Femur (tissue), 1 donor: ENCODE results near the gene PAXX.

Source experiments
- DNase-seq: peaks from one replicate; pipeline ENCODE4 v3.0.0-alpha.2; 2017

Gene PAXX

GRCh38 chr9:136953771-136954269 is 38.4 kb upstream of the PAXX start:
- peak; percentile 17 for DNase-seq

- peak; percentile 16 for DNase-seq
Measured at GRCh38 chr9:136954270-136955083, 37.7 kb upstream of the PAXX start.

DNA sequence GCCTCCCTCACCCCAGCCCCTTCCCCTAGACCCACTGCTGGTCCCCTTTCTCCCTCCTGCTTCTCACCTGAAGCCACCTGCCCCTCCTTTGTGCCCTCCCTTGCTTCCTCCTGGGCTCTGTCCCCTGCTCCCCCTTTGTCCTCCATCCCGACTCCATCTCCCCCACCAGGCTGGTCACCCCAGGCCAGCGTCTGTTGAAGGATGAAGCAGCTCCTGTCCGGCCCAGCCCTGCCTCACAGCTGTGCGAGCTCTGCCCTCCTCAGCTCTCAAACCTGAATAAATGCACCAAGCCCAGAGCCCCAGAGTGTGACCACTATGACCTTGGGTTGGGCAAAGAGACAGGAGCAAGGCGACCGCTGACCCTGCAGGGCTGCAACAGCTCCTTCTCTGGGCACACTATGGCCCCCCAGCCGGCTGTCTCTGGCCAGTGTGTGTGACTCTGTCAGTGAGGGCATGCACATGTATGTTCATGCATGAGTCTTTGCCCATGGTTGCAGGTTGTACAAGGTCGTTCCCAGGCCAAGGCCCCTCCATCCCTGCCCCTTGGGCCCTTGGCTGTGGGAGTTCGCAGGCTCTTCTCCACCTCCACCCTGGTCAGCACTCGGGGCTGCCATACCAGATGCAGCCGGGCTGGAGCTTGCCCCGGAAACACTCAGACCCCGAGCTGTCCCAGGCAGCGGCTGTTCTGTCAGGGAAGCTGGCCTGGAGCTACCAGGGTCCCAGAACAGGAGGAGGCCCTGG is 36.9 kb upstream of the PAXX start:
- no peak for DNase-seq

DNA sequence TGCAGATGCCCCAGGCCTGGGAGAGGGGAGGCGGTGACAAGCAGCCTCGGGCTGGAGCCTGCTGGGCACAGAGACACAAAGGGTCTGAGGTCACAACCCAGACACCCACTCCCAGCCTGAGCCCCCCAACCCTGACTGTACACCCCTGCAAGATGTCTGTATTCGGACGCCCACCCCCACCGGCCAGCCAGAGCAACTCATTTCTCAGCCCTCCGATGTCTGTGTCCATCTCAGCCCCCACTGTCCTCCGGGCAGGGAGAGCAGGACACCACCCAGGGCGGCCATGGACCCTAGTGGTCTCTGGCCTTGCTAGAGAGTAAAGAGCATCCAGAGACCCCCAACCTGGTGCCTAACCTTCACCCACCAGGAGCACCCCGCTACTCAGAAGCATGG is 36.3 kb upstream of the PAXX start:
- DNase-seq = no peak

DNA sequence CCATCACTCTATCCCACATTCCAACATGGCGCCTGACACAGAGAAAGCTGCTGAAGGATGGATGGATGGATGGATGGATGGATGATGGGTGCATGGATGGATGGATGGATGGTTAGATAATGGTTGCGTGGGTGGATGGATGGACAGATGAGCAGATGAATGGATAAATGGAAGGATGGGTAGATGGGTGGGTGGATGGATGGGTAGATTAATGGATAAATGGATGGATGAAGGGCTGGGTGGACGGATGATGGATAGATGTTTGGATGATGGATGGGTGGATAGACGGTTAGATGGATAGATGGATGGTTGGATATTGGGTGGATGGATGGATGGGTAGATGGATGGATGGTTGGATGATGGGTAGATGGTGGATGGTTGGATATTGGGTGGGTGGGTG is 35.6 kb upstream of the PAXX start:
- no peak for DNase-seq

DNA sequence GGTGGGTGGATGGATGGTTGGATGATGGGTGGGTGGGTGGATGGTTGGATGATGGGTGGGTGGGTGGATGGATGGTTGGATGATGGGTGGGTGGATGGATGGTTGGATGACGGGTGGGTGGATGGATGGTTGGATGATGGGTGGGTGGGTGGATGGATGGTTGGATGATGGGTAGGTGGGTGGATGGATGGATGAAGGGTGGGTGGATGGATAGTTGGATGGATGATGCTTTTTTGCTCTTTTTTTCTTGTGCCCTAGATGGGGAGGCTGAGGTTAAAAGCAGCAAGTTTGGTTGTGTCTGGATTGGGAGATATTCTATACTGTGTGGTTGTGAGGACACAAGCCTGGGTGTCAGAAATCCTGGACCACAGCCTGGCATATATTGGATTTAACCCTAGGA is 34.8 kb upstream of the PAXX start:
- DNase-seq = no peak

DNA sequence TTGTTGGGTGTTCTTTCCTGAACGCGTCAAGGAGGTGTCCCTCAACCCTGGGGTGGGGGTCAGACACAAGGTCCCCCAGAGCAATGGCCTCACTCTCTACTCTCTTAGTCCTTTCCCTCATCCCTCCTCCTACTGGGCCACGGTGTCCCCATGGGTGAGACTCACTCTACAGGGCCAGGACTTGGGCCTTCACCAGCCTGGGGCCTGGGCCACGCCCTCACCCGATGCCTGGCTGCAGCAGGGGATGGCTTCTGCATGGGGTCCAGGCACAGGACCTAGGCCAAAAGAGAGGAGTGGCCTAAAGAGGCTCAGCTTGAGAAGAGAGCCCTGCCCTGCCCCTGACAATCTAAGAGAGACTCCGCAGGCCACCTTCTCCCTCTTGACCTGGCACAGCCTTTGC is 34.3 kb upstream of the PAXX start:
- DNase-seq = no peak

- DNase-seq = no peak
Measured at GRCh38 chr9:136958473-136958872, 33.7 kb upstream of the PAXX start.

- DNase-seq = no peak
Measured at GRCh38 chr9:136958898-136959850, 33.0 kb upstream of the PAXX start.

- DNase-seq = no peak
Measured at GRCh38 chr9:136960212-136960937, 31.8 kb upstream of the PAXX start.

DNA sequence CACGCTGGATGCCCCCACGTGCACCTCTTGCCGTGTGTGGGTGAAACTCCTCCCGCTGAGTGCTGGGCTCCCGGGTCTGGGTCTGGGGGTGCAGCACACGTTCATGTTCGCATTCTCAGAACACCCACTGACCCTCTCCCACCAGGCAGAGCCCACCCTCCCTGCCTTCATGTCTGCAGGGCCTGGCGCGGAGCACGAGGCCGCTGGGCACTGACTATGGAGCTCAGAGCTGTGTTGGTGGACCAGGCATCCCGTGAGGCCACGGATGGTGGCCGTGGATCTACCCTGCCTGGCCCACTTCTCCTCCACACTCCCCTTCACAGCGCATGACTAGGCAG is 31.3 kb upstream of the PAXX start:
- DNase-seq = no peak

DNA sequence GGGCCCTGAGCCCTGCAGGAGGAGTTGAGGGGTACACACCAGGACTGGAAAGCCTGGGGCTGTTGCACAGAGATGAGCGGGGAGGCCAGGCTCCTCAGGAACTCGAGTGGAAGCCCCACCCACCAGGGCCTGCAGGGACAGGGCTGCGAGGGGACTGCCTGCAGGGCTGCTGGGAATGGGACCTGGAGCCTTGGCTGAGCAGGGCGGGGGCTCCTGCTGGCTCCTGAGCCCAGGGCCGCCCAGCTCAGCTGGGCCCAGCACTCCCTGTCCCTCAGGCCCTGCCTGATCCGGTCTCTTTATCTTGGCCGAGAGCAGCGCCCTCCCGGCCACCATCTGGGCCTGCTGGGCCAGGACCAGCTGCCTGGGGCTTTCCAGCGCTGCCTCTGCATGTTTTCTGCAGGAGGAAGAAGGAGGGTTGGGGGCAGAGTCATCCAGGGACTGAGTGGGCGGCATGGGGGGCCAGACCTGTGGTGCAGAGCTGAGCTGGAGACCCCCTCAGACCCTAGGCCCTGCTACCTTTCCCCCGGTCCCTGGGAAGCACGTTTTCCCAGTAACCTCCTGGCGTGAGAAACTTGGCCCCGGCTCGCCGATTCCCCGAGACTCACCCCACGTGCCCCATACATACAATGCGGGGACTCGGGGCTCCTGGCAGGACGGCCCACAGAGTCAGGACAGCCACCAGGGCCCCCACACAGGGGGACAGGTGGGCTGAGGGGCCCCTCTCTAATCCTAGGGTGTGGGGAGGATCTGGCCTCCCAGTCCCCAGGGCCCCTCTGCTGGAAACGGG is 30.8 kb upstream of the PAXX start:
- no peak for DNase-seq

GRCh38 chr9:136962163-136962562 is 30.1 kb upstream of the PAXX start:
- DNase-seq = no peak

DNA sequence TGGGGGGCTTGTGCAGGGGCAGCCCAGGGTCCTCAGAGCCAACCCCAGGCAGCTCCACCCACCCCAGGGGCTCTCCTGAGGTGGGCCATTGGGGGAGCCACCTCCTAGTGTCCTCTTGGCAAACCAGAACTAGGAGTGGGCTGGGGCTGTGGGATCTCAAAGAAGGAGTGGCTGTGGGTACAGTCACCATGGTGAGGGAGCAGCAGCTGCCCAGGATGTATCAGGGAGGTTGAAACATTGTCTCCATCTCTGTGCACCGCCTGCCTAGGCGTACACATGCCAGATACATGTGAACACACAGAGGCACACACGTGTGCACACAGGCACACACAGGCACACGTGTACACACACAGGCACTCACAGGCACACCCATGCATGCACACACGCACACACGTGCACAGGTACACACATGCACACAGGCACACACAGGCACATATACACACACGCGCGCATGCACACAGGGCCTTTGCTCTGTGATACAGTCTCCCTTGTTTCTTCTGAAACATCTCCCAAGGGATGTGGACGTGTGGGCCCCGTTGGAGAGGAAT is 29.4 kb upstream of the PAXX start:
- DNase-seq = no peak

- no peak for DNase-seq
Measured at GRCh38 chr9:136963341-136963740, 28.9 kb upstream of the PAXX start.

GRCh38 chr9:136963751-136964150 is 28.5 kb upstream of the PAXX start:
- no peak for DNase-seq

- DNase-seq = no peak
Measured at GRCh38 chr9:136964171-136964689, 28.0 kb upstream of the PAXX start.

DNA sequence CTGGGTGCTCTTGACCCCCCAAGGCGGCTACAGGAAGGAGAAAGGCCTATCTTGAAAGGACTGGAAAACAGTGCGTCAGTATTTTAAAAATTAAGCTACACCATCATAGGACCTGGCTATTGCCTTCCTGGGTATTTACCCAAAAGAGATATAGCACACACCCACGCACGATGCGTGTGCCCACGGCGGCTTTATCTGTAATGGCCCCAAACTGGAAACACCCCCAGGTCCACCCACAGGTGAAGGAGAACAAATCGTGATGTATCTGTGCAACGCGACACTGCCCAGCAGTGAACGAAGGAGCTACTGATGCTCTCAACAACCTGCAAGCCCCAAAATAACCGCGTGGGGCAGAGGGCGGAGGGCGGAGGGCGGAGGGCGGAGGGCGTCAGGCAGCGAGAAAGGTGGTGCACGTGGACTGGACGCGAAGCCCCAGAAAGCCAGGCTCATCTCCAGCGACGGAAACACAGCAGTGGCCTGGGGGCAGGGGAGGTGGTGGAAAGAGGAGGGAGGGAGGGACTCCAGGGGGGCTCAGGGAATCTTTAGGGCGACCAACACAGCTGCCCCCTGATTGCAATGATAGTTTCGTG is 27.3 kb upstream of the PAXX start:
- no peak for DNase-seq

DNA sequence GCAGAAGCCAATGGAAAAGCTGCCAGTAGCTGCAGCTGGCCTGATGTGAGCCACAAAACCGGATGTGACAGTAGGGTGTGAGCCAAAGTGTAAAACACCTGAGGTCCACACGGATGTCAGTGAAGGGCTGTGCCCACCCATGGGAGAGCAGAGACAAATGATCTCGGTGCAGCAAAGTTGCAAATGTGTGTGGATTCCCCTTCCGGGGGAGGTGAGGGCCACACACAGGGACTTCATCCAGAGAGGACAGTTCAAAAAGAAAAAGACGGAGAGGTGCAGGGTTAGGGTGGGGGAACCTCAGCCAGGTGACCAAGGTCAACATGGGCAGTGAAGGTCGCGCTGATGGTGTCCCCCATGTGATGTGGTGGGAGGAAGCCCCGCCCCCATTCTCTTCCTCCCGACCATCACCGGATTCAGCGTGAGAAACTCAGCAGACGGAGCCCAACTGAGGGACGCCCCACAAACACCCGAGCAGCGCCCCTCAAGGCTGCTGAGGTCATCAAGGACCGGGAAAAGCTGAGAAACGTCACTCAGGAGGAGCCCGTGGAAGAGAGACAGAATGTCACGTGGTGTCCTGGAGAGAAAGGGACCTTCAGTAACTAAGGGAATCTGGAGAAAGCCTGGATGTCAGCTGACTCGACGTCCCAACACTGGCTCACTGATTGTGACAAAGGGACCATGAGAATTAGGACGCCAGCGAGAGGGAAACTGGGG is 26.3 kb upstream of the PAXX start:
- no peak for DNase-seq
